HG02759 (cell line): ENCODE measurements around the gene NSMCE4A.
"Not testable (repeated sequence)": the region's sequence is repeated elsewhere in the genome, so short reads cannot be mapped to it uniquely, and the experiment has no call there.

Experiments
- ATAC-seq: cut with Tn5 transposase; IDR thresholded peaks from one replicate; pipeline ENCODE4 v1.9.1; 2021; ENCODE audit warnings: mild to moderate bottlenecking, moderate library complexity; ENCODE audit not compliant: unreplicated experiment

The NSMCE4A gene

GRCh38 chr10:121942749-121943416 is 32.1 kb downstream of the NSMCE4A start:
- ATAC-seq, result no peak

GRCh38 chr10:121941532-121941931 is 33.5 kb downstream of the NSMCE4A start:
- ATAC-seq, result no peak

GRCh38 chr10:121936295-121936694 is 38.7 kb downstream of the NSMCE4A start:
- ATAC-seq, result no peak

DNA sequence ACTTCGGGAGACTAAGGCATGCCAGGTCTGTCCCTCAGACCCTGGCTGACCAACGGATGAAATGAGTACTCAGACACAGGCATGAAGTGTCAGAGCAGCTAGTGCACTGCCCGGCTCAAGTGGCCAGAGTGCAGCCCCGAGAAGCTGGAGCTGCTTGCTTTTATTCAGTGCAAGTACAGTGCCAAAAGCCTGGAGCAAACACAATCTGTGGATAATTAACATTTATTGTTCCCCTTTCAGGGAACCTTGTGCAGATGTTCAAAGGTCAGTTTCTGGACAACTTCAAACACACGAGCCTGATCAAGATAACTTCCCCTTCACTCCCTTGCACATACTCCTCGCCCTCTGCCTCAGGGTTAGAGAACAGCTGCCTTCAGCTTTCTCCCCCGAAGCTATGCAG is 39.3 kb downstream of the NSMCE4A start:
- ATAC-seq, result no peak

- ATAC-seq, result not testable (repeated sequence)
Measured at GRCh38 chr10:121930268-121931085, 44.5 kb downstream of the NSMCE4A start.

DNA sequence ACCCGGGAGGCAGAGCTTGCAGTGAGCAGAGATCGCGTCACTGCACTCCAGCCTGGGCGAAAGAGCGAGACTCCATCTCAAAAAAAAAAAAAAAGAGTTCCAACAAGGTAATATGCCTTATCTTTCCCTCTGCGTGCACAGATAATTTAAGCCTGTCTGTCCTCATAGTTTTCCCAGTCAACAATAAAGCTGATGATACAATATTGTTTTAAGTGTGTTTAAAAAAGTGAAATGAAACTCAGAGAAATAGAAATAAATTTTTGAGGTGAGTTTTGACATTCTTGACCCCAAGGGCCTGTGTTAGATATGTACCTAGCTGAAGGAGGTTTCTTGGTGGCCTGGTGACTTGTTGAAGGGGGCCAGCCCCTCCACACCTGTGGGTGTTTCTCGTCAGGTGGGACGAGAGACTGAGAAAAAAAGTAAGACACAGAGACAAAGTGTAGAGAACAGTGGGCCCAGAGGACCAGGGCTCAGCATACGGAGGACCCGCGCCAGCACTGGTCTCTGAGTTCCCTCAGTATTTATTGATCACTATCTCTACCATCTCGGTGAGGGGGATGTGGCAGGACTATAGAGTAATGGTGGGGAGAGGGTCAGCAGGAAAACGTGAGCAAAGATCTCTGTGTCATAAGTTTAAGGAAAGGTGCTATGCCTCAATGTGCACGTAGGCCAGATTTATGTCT is 45.3 kb downstream of the NSMCE4A start:
- not testable (repeated sequence) for ATAC-seq

DNA sequence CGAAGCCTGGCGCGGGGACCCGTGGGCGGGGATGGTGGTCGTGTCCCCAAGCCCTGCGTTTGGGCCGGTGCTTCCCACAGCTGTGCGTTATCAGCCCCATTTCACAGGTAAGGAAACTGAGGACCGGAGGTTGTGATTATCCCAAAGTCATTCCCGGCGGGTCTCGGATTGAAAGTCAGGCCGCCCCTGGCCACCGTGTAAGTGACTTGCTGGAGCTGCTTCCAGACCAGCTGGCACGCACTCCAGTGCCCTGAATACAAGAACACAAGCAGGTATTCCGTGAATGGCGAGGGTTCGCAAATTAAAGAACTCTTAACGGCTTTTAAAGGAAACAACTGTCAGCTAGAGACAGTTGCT is 46.5 kb downstream of the NSMCE4A start:
- ATAC-seq, result no peak

DNA sequence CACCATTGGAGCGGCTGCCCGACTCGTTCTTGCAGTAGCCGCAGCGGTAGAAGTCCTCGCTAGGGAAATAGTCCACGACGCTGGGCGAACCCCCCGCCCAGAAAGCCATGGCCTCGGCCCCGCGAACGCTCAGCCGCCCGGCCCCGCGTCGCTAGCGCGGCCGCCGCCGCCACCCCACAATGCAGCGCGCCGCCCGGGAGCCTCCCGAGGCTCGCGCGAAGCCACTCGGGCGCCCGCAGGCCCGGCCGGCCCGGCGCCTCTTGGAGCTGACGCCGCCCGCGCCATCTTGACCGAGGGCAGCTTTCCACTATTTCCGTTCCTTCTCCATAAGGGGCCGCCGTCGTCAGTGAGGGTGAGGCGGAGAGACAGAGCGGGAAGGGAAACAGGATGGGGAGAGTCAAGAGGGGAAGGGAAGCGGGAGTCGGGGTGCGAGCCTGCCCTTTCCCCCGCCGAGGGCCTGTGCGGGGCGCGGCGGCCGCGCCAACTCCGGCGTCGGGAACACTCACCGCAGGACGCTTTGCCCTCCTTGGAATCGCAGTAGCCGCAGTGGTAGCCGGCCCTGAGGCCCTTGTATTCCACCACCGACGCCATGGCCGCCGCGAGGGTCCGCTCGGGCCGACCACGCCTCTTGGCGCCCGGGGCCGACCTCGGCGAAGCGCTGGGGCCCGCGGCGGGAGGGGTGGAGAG is 47.0 kb downstream of the NSMCE4A start, which contains the start of gene ATE1:
Gene ATE1, minus strand, starts transcription at position 191 of the 687 bp plus-strand sequence. Its CDS starts 82 bp downstream, at position 109.
- peak; percentile 90 for ATAC-seq

DNA sequence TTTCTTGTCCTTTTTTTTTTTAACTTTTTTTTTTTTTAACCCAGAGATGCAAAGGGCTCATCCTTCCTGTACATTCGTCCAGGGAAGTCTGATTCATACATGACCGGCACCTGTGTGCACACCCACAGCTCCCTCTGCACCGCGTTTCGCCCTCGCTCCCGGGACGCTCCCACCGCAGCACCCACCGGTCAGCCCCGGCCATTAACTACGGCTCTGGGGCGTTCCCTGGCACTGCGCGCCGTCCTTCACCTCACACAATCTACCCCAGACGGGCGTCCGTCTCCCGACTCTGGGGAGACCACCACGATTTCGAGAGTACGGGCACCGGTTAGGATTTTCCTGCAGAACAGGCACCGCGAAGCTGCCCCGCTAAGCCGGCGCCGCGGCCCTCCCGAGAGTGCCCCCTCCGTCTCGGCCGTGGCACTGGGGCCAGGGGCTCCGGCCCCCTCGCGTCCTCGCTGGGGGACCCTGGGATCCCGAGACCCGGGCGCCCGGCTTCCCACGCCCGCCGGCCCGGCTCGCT is 47.6 kb downstream of the NSMCE4A start:
- ATAC-seq, result peak; percentile 45

DNA sequence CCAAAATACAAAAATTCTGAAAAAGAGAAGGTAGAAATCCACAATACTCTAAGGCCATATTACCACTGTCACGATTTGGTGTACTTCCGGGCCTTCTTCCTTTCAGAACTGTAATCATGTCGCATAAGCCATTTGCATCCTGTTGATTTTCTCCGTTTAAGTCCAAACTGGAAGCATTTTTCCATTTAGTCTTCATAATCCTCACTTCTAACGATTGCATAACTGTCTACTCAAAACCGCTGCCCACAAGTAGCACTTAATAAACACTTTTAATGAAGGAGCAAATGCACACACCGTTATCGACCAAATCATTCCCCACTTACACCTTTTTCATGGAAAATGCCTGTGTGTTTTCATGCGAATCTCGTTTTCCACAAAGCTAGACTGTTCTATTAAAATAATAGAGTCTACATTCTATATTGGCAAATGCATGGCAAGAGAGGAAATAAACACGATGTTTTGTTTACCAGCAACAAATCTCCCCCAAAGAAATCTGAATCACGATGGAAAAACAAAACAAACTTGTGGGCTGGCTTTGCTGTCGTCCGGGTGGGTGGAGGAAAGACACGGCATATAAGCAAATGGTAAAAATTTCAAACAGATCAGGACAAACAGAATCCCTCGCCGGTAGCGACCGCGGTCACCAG is 48.2 kb downstream of the NSMCE4A start:
- no peak for ATAC-seq

DNA sequence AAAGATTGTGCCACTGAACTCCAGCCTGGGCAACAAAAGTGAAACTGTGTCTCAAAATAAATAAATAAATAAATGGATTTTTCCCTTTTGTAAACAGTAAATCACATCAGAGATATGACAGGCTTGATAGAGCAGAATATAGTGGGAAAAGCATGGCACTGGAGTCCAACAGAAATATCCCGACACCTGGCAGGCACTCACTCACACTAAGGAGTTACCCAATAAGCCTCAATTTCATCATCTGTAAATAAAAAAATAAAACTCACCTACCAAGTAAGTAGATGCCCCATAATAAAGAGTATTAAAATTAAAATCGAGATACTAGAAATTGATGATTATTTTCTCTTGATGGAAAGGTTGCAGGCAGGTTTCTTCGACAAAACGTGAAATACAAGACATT is 48.9 kb downstream of the NSMCE4A start:
- ATAC-seq, result no peak

GRCh38 chr10:121921238-121921931 is 53.6 kb downstream of the NSMCE4A start:
- ATAC-seq, result no peak

DNA sequence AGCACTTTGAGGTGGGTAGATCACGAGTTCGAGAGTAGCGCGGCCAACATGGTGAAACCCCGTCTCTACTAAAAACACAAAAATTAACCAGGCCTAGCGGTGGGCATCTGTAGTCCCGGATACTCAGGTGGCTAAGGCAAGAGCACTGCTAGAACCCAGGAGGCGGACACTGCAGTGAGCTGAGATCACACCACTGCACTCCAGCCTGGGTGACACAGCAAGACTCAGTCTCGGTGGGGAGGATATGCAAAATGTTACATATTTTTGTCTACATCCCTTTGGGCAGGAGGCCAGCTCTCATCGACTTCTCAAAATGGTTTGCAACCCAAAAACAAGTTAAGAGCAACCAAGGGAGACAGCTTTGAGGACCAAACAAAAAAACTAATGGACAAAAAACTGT is 55.4 kb downstream of the NSMCE4A start:
- ATAC-seq, result peak; percentile 48

DNA sequence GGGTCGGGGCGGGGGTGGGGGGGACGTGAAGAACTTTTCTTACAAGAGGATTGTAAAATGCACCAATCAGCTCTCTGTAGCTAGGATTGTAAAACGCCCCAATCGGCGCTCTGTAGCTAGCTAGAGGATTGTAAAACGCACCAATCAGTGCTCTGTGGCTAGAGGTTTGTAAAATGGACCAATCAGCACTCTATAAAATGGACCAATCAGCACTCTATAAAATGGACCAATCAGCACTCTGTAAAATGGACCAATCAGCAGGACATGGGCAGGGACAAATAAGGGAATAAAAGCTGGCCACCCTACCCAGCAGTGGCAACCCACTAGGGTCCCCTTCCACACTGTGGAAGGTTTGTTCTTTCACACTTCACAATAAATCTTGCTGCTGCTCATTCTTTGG is 56.2 kb downstream of the NSMCE4A start:
- not testable (repeated sequence) for ATAC-seq

DNA sequence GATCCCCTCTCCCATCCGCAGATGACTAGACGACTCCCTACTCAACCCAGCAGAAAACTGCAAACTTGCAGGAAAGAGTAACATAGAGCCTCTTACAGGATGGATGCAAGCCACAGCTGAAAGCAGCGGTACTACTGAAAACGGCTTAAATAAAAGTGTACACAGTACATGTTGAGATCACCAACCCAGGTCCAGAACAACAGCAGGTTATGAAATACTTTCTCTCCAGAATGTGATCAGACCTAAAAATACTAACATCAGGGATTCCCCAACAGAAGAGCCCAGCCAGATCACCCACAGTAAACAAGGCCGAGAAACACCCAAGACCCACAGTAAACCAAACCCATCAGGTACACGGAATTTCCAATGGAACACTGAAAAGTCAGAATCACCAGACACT is 60.4 kb downstream of the NSMCE4A start:
- no peak for ATAC-seq

DNA sequence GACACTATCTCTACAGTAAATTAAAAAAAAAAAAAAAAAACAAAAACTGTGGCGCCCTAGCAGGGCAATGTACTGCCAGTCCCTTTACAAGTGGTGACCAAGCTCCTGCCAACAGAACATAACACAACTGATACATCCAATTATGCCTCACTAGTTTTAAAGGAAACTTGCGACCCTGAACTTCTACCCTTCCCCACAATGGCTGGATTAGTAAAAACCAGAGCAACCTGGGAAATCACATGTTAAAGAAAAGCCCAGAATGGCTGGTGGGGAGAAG is 63.7 kb downstream of the NSMCE4A start:
- no peak for ATAC-seq

DNA sequence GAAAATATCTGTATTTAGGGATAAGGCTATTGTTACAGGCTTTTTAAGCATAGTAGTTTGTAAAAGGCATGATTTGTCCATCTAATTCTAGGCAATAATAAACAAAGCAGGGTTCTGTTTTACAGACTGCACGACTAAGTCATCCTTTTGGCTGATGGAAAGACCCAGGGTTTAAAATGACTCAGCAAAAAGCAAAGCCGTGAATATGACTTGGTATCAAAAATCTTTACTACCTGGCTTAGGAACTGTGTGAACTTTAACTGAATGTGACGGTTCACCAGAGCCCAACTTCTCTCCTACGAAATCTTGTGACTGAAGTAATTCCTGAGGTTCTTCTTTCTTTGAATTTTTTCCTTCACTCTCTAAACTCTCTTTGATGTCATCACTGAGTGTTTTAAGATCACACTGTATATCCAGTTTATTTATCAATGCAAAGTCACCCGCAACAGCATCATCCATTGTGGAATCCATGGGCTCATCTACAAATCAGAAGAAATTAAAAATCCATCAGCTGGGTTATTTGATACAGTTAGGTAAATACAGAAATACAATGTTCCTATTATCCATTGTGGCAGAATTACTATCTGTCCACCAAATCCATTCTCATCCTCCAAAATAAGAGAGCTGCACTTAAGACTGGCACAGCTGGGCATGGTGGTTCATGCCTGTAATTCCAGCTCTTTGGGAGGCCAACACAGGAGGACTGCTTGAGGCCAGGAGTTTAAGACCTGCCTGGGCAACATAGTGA is 64.2 kb downstream of the NSMCE4A start:
- peak; percentile 58 for ATAC-seq
